Measurements from ENCODE around the gene IST1. TPM values are rescaled to one million over a fixed set of nuclear protein-coding genes. Genes with fewer than 3 reads are reported as not detected.
A peak's percentile ranks its signal among the peaks of the same experiment; 100 is the strongest.
"Not testable (repeated sequence)": the region's sequence is repeated elsewhere in the genome, so short reads cannot be mapped to it uniquely, and the experiment has no call there.

The IST1 gene
- total RNA-seq, 2 experiments from 2014 or later: 180 to 191 TPM

DNA sequence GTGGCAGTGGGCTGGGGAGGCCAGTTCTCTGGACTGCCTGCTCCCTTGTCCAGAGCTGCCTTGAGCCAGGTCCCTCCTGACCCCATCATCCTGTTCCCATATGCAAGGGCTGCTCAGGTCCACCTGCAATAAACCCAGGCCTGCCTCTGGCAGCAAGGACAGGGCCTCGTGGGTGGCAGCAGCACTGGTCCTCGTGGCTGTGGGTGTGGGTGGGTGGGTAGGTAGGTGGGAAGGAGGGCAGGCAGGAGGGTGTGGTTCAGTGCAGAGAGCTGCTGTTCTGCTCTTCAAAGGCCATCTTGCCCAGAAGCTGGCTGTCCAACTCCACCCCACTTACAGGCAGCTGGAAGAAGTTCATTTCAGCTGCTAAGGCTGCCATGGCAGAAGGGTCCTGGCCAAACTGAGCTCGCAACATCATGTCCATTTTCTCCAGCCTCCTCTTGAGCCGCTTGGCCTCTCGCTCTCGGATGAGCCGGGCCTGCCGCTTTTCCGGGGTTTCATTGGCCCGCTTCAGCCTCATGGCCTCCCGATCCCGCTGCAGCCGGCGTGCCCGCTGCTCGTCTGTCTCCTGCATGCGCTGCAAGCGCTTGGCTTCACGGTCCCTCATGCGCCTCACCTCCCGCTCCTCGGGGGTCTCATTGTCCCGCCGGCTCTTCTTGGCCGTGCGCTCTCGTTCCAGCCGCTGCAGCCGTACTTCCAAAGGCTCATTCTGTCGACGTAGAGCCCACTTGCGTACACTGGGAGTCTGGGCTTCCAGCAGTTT, 35.4 kb upstream of the IST1 start:
- CTCF ChIA-PET: interaction anchor here (0.7 to 1.0 kb wide), 2 partner anchors 8 to 17 kb away, joined by 3 to 4 read pairs; no protein-coding TSS in a partner anchor
- Mint-ChIP-seq H3K27ac (no peak overlapping the region), H3K4me3 (no peak overlapping the region), H3K27me3 (no peaks in the 10 kb centered on the region), H3K4me1 (peaks cover 13% of the 10 kb centered on the region), H3K36me3 (ENCODE audit: low read depth) (peaks cover 23% of the 10 kb centered on the region), H3K9me3 (no peaks in the 10 kb centered on the region)
- no peak for DNase-seq
- POLR2A ChIA-PET: no interaction called here

DNA sequence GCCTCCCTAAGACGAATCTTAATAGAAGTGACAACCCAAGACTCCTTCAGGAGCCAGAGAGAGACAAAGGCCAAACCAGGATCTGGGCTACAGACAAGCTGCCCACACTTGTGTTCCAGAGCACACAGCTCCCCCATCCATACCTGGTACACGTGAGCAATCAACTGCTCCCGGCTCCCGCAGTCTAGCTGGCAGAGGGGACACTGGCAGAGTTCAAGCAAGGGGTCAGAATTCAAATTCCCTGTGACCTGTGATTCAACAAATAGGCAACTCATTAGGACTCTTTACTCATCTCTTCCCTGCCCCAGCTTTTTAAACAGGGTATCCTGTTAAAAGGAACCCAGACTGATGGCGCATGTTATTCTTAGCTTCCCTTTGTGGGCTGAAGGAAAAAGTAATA, 31.3 kb upstream of the IST1 start:
- H3K36me3 Mint-ChIP-seq (ENCODE audit: low read depth): peaks cover 17% of the 10 kb centered on the region

DNA sequence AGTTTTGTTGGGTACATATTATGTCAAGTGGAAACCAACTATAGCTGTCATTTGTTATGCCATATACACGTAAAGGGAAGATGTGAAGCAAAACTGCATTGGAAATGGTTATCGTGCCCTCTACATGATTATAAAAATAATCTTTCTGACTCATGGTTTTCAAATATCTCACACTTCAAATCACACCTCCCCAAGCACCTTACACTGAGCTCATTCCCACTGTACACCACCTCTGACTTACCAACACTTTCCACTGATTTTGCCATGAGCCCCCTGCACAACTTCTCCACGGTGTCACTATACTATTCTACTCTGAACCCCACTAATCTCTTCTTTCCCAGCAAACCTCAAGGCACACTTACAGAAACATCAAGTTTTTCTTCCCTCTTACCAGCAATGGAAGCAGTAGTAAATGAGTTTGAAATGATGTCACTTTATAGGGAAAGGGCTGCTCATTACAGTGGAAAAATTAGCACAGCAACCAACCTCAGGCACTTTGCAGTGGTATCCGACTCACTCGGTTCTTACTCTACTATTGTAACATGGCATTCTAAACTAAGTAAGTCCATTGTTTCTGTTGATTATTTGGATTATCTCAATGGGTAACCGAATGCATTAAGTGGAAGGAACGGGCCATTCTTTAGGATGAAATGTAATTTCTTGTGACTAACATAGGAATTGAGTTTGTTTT, 30.0 kb upstream of the IST1 start:
- ChIA-PET POLR2A (no interaction called here), CTCF (interaction anchor here (1.4 to 3.8 kb wide), 2 partner anchors 10 to 17 kb away, joined by 3 to 16 read pairs; no protein-coding TSS in a partner anchor)
- DNase-seq: no peak
- Mint-ChIP-seq H3K36me3 (ENCODE audit: low read depth) (peaks cover 21% of the 10 kb centered on the region), H3K27me3 (no peaks in the 10 kb centered on the region), H3K9me3 (no peaks in the 10 kb centered on the region), H3K4me3 (no peak overlapping the region), H3K4me1 (peaks cover 4% of the 10 kb centered on the region), H3K27ac (no peak overlapping the region)

More for the DNA sequence above, 31.3 kb upstream of the IST1 start:
- CTCF ChIA-PET: interaction anchor here (0.8 to 3.8 kb wide), 3 partner anchors 11 to 97 kb away, joined by 3 to 16 read pairs (median 6); no protein-coding TSS in a partner anchor
- POLR2A ChIA-PET: no interaction called here
- H3K9me3 Mint-ChIP-seq: no peaks in the 10 kb centered on the region
- no peaks in the 10 kb centered on the region for H3K4me1 Mint-ChIP-seq
- H3K27ac Mint-ChIP-seq: no peak overlapping the region
- H3K4me3 Mint-ChIP-seq: no peak overlapping the region
- no peaks in the 10 kb centered on the region for H3K27me3 Mint-ChIP-seq
- DNase-seq: no peak

DNA sequence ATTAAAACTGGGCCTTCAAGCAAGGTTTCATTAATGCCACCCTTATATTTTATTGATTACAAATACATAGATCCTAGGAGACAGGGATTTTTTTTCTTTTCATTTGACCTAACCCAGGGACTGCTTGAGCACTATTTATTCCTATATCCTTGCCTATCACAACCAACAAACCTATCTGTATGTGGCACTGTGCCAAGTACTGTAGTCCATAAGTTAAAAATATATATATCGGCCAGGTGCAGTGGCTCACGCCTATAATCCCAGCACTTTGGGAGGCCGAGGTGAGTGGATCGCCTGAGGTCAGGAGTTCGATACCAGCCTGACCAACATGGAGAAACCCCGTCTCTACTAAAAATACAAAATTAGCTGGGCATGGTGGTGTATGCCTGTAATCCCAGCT, 28.2 kb upstream of the IST1 start:
- CTCF ChIA-PET: interaction anchor here (0.5 to 3.8 kb wide), 5 partner anchors 8 to 50 kb away, joined by 3 to 16 read pairs (median 4); no protein-coding TSS in a partner anchor
- POLR2A ChIA-PET, H3K9me3 Mint-ChIP-seq: not testable (repeated sequence)

DNA sequence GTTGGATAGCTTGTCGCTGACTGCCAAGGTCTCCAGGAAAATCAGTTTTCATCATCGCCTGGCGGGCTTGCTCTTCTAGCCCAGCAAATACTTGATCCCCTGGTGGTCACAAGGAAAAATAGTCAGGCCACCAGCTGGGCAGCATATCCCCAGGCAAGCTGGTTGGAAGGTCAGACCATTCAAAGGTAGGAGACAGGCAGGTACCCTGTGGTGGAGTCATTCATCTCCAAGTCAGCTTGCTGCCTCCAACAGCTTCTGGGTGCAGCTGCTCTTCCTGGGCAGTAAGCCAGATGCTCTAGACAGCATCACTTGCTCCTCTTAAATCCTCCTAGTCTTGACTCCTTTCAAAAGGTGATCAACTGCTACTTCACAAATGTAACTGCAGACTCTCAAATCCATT, 27.4 kb upstream of the IST1 start:
- no peaks in the 10 kb centered on the region for H3K9me3 Mint-ChIP-seq
- ChIA-PET POLR2A (no interaction called here), CTCF (interaction anchor here (1.1 to 1.3 kb wide), 3 partner anchors 9 to 49 kb away, joined by 3 to 4 read pairs (median 3); no protein-coding TSS in a partner anchor)
- H3K27me3 Mint-ChIP-seq: no peaks in the 10 kb centered on the region
- peaks cover 23% of the 10 kb centered on the region for H3K36me3 Mint-ChIP-seq (ENCODE audit: low read depth)
- no peak for DNase-seq
- peak overlapping the region; percentile 20 for H3K27ac Mint-ChIP-seq
- peaks cover 19% of the 10 kb centered on the region for H3K4me1 Mint-ChIP-seq
- H3K4me3 Mint-ChIP-seq: no peak overlapping the region

More for the DNA sequence above, 28.2 kb upstream of the IST1 start:
- not testable (repeated sequence) for DNase-seq, H3K27me3 Mint-ChIP-seq, H3K4me3 Mint-ChIP-seq, H3K27ac Mint-ChIP-seq
- H3K36me3 Mint-ChIP-seq (ENCODE audit: low read depth): peaks cover 23% of the 10 kb centered on the region
- peaks cover 12% of the 10 kb centered on the region for H3K4me1 Mint-ChIP-seq

DNA sequence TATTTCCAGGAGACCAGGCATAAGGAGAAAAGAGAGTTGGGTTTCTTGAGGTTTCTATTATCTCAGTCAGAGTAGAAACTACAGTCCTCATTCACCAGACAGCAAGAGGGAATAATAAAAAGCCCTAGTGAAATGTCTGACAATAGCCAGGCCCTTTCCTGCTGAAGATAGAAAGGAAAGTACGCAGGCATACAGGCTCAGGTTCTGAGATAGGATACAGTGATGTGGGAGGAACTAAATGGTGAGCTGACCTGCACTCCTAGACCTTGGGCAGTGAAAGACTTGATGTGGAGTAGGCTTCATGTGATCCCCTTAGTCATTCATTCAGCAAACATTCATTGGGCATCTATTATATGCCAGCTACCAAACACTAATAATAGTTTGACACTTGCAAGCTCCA, 26.2 kb upstream of the IST1 start:
- Mint-ChIP-seq H3K4me1 (peaks cover 23% of the 10 kb centered on the region), H3K9me3 (no peaks in the 10 kb centered on the region), H3K36me3 (ENCODE audit: low read depth) (peaks cover 21% of the 10 kb centered on the region), H3K27ac (no peak overlapping the region), H3K27me3 (no peaks in the 10 kb centered on the region), H3K4me3 (no peak overlapping the region)
- no peak for DNase-seq
- CTCF ChIA-PET: interaction anchor here (1.3 to 1.5 kb wide), 2 partner anchors 8 to 15 kb away, joined by 3 to 4 read pairs; partner anchors contain the start of gene ZNF821
- POLR2A ChIA-PET: no interaction called here

DNA sequence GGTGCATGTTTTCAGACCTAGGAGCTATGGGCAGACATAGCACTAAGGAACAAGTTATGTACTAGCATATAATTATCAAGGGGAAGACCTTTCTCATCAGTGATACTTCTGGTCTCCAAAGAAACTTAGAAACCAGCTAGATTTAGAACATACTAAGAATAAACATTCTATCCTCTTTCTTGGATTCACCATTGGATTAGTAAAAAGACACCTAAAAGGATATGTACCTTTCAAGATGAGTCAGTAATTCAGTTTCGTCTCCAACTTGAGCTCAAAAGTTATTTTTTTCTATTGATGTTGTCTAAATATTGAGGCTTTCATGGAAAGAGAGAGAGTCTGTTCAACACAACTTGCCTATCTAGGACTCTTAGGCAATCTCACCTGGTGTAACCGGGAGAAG, 24.5 kb upstream of the IST1 start:
- no peaks in the 10 kb centered on the region for H3K9me3 Mint-ChIP-seq
- no peak overlapping the region for H3K4me3 Mint-ChIP-seq
- POLR2A ChIA-PET: interaction anchor here (0.6 kb wide), 1 partner anchor 29 kb away, joined by 4 read pairs; no protein-coding TSS in a partner anchor
- no peaks in the 10 kb centered on the region for H3K27me3 Mint-ChIP-seq
- CTCF ChIA-PET: interaction anchor here (1.6 to 4.9 kb wide), 2 partner anchors 12 to 13 kb away, joined by 4 to 31 read pairs; partner anchors contain the start of gene ZNF821
- peaks cover 15% of the 10 kb centered on the region for H3K36me3 Mint-ChIP-seq (ENCODE audit: low read depth)
- H3K4me1 Mint-ChIP-seq: peaks cover 23% of the 10 kb centered on the region
- no peak for DNase-seq
- H3K27ac Mint-ChIP-seq: no peak overlapping the region

DNA sequence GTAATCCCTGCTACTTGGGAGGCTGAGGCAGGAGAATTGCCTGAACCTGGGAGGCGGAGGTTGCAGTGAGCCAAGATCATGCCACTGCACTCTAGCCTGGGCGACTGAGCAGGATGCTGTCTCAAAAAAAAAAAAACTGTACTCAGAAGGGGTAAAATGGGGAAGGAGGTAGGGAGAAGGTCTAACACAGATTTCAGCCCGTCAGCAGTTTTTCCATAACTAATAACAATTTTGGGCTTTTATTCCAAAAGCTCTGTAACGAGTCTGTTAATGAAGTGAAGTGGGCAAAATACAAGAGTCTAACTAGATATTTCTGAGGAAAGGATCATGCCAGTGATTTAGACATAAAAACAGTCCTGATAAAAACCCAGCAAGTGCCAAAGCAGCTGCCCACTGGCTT, 22.1 kb upstream of the IST1 start:
- peak overlapping the region; percentile 96 for H3K27ac Mint-ChIP-seq
- POLR2A ChIA-PET: no interaction called here
- H3K36me3 Mint-ChIP-seq (ENCODE audit: low read depth): peaks cover 17% of the 10 kb centered on the region
- CTCF ChIA-PET: interaction anchor here (4.9 kb wide), 1 partner anchor 9 kb away, joined by 31 read pairs; the partner anchor contains the start of gene ZNF821
- H3K4me3 Mint-ChIP-seq: peak overlapping the region; percentile 66
- peaks cover 23% of the 10 kb centered on the region for H3K4me1 Mint-ChIP-seq
- H3K9me3 Mint-ChIP-seq: no peaks in the 10 kb centered on the region
- H3K27me3 Mint-ChIP-seq: no peaks in the 10 kb centered on the region
- no peak for DNase-seq

DNA sequence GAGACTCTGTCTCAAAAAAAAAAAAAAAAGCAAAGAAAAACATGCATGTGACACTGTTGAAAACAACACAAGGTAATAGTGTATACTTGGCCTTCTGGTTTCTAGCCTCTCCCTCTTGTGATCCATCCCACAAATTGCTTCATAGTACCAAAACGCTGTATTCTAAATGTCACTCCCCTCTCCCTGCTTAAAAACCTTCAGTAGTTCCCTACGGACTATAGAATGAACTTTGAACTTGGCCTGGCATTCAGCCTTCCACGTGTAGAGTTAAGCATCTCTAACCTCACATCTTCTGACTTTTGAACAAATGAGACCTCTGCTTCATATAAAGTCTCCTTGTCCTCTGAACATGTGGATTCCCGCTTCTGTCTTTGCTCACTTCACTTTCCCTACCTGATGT, 16.4 kb upstream of the IST1 start:
- POLR2A ChIA-PET: no interaction called here
- H3K27ac Mint-ChIP-seq: no peak overlapping the region
- CTCF ChIA-PET: no interaction called here
- H3K27me3 Mint-ChIP-seq: no peaks in the 10 kb centered on the region
- no peaks in the 10 kb centered on the region for H3K9me3 Mint-ChIP-seq
- no peak for DNase-seq
- peaks cover 43% of the 10 kb centered on the region for H3K4me1 Mint-ChIP-seq
- peaks cover 27% of the 10 kb centered on the region for H3K36me3 Mint-ChIP-seq (ENCODE audit: low read depth)
- H3K4me3 Mint-ChIP-seq: no peak overlapping the region

DNA sequence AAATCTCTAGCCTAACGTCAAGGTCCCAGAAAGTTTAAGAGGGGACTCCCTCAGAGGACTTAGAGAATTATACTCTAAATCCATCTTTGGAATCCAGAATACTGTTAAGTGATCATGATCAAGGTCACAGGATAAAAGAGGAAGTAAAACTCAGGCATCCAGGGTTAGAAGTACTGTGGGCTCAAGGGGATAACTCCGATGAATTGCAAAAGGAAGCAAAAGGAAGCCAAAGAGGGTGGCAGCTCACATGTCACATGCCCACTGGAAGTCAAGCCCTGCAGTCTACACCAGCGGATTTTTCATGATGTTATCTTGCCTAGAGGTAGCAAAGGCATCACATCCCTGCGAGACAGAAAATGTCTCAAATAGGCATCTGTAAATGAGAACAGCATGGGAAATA, 15.2 kb upstream of the IST1 start:
- Mint-ChIP-seq H3K4me1 (peaks cover 50% of the 10 kb centered on the region), H3K36me3 (ENCODE audit: low read depth) (peaks cover 27% of the 10 kb centered on the region), H3K27ac (no peak overlapping the region), H3K4me3 (no peak overlapping the region), H3K9me3 (no peaks in the 10 kb centered on the region), H3K27me3 (peaks cover 2% of the 10 kb centered on the region)
- ChIA-PET CTCF (interaction anchor here (1.1 to 3.5 kb wide), 2 partner anchors 23 to 29 kb away, joined by 3 to 23 read pairs; no protein-coding TSS in a partner anchor), POLR2A (no interaction called here)
- DNase-seq: no peak

DNA sequence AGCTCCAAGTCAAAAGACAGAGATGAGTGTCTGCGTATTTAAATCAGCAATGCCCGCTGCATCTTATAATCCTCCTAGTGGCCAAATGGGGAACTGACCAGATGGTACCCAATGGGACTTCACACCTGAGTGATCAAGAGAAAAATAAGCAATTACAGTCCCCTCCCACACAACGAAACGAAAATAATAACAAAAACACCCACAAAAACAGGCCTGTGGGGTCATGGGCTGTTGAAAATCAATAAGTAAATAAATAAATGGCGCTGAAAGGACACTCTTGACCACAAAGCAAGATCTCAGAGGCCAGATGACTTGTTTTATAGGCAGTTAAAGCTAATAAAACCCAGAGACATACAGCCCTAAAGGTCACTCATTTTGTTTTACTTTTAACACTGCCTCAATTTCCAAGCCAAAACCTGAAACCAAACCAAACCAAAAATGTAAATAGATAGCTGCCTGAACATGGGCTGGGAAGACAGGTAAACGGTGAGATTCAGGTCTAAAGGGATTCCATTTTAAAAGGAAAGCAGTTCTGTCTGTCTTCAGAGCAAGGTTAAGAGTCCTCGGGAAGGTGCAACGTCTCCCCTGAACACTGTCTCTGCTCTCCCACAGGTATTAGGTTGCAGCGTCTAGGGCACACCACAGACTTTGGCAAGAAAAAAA, 12.7 kb upstream of the IST1 start:
- ChIA-PET POLR2A (interaction anchor here (0.6 to 1.6 kb wide), 2 partner anchors 74 to 108 kb away, joined by 3 read pairs; partner anchors contain the start of gene AP1G1), CTCF (interaction anchor here (0.6 to 4.2 kb wide), 26 partner anchors 10 to 214 kb away, joined by 3 to 55 read pairs (median 4); partner anchors contain the start of genes AP1G1 and IST1)
- Mint-ChIP-seq H3K4me3 (peak overlapping the region; percentile 80), H3K27ac (peak overlapping the region; percentile 86), H3K36me3 (ENCODE audit: low read depth) (peaks cover 22% of the 10 kb centered on the region), H3K4me1 (peaks cover 54% of the 10 kb centered on the region), H3K9me3 (no peaks in the 10 kb centered on the region), H3K27me3 (peaks cover 15% of the 10 kb centered on the region)
- peak; percentile 88 for DNase-seq

DNA sequence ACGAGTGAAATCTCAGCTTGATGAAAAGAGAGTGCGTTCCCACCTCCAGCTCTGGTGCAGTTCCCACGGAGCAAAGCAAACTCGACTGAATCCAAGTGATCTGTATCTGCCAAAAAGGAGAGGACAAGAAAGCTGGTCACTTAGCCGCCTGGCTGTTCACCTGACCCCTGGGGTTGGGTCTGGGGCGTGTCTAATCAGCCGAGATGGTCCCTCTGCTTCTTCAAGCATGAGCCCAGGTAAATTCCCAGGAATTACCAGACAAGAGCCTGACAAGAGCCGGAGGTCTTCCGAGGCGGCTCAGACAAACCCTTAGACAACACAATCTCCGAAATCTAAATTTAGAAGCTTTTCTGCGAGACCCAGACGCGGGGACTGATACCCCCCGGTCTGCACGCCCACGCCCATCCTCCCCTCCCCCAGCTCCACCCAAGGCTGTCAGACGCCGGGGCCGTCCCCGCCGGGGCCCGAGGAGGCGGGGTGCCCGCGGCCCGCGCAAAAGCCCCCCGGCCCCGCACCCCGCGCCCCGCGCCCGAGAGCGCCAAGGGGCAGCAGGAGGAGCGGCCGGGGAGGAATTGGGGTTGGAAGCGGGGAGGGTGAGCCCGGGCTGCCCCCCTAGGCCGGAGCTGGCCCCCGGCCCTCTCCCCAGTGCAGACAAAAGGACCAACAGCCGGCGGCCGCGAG, 12.0 kb upstream of the IST1 start:
- H3K27me3 Mint-ChIP-seq: peaks cover 15% of the 10 kb centered on the region
- peak; percentile 33 for DNase-seq
- ChIA-PET CTCF (interaction anchor here (0.9 to 4.2 kb wide), 24 partner anchors 10 to 215 kb away, joined by 3 to 55 read pairs (median 4); partner anchors contain the start of gene IST1), POLR2A (interaction anchor here (1.6 kb wide), 1 partner anchor 74 kb away, joined by 3 read pairs; the partner anchor contains the start of gene AP1G1)
- peaks cover 22% of the 10 kb centered on the region for H3K36me3 Mint-ChIP-seq (ENCODE audit: low read depth)
- H3K4me1 Mint-ChIP-seq: peaks cover 54% of the 10 kb centered on the region
- peak overlapping the region; percentile 86 for H3K27ac Mint-ChIP-seq
- H3K9me3 Mint-ChIP-seq: no peaks in the 10 kb centered on the region
- H3K4me3 Mint-ChIP-seq: peak overlapping the region; percentile 80
